ENCODE results near the gene MYO3B.
A peak's percentile ranks its signal among the peaks of the same experiment; 100 is the strongest.
"Not testable (repeated sequence)": the region's sequence is repeated elsewhere in the genome, so short reads cannot be mapped to it uniquely, and the experiment has no call there.

MYO3B gene

DNA sequence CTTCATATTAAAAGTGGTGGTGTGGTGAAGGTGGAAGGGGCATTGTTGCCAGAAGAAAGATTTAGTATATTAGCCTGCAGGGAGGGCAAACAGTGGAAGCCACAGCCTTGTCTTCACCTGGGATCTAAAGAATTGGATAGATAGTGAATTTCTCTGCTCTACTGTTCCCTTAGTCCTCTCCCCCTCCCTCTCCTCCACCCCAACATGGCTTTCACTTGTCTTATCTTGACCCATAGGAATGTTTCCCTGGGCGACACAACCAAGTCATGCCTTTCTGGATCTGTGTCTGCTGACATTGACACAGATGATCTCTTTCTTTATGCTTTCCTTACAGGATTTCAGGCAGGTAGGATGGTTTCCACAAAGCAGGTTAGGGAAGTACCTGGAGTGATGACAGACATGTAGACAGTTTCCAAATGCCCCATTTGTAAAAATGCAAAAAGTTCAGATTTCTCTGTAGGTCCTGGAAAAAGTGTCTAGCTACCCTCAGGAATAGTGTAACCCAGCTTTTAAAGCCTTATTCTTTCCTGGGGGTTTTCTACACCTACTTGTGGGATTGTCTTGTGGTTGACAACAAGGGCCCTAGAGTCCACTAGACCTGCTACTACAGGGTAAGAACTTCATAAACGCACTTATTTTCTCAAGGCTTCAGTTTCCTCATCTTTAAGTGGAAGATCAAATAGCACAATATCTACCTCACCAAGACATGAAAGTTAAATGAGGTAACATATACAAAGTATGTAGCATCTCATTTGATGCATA lies 353.0 kb downstream of the MYO3B start:
- DNase-seq, result no peak

DNA sequence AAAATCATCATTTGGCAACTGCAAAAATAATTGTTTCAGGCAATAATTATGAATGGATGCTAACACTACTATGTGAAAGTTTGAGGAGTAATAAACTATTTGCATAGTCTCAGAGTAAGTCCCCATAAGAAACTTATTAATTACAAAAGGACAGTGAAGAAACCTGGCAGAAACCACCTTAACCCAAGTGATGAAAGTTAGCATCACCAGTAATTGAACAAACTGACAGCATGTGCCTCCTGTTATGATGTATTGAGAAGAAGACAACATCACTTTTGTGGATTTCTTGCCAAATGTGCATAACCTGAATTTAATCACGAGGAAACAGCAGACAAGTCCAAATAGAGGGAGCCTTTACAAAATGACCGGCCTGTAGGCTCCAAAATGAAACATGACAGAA lies 353.9 kb downstream of the MYO3B start:
- no peak for DNase-seq

DNA sequence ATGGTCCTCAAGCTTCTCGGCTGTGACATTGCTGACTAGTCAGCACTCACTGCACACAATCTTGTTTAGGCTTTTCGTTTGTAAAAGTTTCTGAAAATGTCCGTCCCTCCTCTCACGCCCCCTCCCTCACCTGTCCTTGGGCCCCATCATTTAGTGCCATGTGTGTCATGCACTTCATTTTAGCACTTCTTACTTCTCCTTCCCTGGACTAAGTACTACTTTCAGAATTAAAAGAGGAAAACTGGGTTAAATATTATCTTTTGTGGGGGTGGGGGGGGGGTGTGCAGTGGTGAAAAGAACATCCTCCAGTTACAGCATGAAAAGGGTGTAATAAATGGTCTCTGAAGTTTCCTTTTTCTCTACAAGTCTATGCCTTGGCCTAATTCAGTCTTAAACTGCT lies 355.2 kb downstream of the MYO3B start:
- no peak for DNase-seq

DNA sequence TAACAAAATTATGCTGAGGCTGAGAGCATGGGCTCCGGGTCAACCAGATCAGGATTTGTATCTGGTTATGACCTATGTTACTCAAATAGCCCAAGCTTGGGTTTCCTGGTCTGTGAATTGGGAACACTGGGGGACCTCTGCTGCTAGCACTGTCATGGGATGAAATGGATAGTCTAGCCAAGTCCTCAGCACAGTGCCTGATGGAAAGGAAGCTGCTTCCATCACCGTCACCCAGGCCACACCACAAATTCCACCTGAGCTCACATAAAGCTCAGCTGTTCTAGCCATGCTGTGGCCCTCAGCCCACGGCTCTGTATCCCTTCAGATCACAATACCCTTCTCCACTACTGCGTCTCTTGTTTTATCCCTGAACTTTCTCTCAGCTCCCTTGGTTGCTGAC lies 357.6 kb downstream of the MYO3B start:
- no peak for DNase-seq

DNA sequence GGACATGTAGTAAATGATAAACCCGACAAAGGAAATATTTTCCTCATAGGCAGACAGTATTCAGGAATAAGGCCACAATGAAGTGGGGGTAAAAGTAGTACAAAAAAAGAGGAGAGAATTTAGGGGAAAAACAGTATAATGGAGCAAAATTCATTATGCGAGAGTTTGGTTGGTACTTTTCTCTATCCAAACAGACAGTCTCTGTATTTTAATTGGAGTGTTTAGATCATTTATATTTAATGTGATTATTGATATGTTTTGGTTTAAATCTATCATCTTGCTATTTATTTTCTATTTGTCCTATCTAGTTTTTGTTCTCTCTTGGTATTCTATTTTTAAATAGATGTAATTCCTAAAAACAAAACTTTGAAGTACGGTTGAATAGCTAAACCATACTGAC lies 366.9 kb downstream of the MYO3B start:
- DNase-seq, result no peak

DNA sequence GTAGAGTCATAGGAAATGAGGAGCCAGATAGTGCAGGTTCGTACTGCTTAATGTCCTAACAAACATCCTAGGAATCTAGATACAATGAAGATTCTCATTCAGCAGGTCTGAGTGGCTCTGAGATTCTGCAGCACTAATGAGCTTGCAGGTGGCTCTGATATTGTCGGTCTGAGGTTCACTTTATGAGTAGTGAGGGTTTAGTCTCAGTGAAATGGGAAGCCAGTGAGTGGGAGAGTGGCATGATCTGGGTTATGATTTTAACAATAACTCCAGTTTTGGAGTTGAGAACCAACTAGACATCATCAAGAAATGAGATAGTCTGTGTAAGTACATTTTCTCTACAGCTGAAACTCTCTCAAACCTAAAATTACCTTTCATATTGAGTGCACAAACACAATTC lies 370.4 kb downstream of the MYO3B start:
- no peak for DNase-seq

DNA sequence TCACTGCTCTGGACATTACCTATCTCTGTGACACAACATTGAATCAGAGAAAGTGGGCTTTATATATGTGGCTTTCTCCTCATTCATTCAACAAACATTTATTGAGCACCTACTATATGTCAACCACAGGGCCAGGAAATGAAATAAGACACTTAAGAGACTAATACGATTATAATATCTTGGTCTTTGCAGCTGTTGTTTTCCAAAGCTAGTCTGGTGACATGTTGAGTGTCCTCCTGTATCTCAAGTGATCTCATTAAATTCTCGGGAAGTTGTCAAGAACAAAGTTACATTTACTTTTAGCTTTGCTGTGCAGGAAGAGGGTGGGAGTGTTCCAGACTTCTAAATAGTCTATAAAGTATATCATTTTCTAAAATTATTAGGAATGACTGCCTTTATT lies 372.6 kb downstream of the MYO3B start:
- DNase-seq, result no peak

DNA sequence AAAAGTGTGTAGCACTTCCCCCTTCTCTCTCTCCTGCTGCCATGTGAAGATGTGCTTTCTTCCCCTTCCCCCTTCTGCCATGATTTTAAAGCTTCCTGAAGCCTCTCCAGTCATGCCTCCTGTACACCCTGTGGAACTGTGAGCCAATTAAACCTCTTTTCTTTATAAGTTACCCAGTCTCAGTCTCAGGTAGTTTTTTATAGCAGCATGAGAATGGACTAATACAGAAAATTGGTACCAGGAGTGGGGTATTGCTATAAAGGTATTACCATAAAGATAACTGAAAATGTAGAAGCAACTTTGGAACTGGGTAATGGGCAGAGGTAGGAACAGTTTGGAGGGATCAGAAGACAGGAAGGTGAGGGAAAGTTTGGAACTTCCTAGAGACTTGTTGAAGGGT lies 374.0 kb downstream of the MYO3B start:
- not testable (repeated sequence) for DNase-seq

DNA sequence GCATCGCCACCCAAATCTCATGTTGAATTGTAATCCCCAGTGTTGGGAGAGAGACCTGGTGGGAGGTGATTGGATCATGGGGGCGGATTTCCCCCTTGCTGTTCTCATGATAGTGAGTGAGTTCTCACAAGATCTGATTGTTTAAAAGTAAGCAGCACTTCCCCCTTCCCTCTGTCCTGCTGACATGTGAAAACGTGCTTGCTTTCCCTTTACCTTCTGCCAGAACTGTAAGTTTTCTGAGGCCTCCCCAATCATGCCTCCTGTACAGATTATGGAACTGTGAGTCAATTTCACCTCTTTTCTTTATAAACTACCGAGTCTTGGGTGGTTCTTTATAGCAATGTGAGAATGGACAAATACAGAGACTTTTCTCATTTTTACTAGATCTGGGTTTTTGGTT lies 375.8 kb downstream of the MYO3B start:
- no peak for DNase-seq

DNA sequence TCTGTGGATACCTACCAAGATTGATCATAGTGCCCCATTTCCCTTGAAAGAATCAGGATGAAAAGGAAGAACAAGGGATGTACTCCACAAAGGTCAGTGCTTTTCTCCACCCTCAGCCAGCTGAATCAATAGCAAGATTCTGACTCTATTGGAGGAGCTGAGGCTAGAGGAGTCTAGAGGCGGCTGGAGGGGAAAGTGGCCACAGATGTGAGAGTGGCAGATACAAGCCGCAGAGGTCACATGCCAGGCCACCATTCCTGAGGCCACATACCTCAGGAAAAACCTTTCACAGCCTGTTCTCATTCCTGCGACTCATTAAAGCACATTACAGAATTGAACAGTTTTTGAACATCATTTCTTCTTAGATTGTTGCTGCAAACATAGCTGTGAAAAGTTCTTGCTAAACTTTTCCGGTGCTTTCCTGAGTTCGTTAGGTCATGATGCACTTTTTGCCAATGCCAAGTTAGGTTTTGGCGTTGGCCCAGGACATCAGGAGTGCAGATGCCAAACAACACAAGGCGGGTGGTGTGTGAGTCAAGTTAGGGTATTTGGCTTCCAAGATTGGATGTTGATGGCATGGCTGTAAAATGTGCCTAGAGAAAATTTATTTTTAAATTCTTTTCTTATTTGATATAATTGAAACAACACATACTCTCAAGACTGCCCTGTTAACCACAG lies 376.5 kb downstream of the MYO3B start:
- DNase-seq, result peak; percentile 10

DNA sequence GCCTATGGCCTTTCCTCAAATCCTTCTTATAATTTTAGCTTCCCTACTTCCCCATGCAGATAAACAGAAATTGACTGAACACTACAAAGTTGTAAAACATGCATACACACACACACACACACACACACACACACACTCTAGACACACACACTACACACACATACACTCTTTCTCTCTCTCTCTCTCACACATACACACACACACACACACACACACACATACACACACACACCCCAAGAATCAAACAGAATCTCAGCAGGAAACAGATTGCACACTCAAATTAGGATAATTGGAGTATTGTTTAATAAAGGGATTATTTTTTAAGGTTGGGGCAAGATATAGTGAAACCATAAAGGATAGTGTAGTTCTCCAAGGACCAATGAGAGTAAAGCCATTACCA lies 385.0 kb downstream of the MYO3B start:
- DNase-seq, result no peak

DNA sequence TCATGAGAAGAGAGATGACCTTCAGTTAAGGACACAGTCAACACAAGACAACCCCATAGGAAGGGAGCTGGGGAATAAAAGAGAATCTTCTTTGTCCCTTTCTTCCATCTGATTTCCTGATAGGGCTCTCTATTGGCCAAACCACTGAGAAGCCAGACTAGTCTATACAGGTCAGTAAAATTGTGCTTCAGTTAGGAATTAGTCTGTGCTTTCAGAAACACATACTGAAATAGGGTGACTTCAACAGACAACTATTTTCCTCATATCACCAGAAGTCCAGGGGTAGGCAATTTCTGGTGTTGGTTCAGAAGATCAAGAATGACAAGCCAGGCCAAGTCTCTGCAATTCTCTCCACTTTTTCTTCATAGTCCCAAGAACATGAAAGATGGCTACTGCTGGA lies 385.5 kb downstream of the MYO3B start:
- DNase-seq, result no peak

DNA sequence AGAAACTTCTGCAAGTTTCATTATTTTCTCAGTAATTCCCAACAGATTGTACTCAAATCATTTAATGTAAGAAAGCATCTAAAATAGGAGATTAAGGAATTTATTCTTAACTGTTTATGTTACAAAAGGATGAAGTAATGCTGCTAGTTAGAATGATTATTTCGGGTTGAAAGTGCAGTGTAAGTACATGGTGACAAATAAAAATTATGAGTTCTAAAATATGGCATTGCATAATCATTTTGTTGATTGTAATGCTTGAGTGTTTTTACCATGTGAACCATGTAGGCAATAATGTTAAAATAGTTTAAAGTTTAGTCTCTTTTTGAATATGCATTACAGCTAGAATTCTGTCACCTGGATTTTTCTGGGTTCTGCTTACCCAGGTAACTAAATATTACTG lies 388.2 kb downstream of the MYO3B start:
- no peak for DNase-seq

DNA sequence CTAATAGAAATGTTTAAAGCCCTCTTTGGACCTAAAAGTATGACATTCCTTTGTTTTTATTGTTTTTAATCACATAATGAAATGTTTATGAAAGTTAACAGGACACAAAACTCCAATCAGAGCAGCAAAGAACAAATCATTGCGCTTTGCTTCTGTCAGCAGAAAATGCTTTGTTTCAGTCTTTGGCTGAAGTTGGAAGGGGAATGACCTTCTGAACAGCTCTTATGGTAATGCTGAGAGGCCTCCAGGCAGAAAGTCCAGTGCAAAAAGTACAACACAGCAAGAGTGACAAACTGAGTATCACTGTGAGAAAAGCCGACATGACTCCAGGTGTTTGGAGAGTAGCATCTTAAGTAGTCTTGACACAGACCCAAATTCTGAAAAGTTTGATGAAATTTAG lies 389.5 kb downstream of the MYO3B start:
- DNase-seq, result no peak

DNA sequence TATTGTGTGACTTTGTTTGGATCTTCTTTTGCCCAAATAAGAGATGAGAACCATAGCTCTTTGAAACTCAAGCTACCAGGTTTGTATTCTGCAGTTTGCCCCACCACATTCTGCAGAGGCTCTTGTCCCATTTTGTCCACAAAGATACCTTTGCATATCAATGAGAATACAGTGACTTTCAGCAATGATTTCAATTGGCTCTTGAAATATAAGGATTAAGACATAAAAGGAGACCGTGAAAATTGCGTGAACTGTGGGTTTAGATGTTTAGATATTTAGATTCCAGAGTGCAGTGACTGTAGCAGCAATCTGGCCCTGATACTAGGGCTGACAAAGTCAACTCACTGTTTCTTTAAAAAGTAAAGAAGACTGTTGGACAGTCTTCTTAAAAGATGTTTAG lies 390.6 kb downstream of the MYO3B start:
- DNase-seq, result no peak

DNA sequence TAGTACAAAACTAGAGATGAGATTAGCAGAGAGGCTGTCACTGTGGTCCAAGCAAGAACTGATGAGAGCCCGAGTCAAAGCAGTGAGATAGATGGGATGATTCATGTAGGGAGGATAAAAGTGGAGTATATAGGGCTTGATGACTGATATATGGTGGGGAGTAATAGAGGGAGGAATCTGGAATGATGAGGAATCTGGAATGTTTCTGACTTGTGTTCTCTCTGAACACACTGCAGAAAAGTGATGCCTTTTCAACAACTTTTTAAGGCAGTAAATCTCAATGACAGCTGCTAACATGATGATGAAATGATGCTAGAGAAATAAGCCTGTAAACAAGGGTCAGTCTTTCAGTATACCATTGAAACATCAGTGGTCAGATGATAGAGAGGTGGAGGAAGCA lies 393.7 kb downstream of the MYO3B start:
- no peak for DNase-seq

DNA sequence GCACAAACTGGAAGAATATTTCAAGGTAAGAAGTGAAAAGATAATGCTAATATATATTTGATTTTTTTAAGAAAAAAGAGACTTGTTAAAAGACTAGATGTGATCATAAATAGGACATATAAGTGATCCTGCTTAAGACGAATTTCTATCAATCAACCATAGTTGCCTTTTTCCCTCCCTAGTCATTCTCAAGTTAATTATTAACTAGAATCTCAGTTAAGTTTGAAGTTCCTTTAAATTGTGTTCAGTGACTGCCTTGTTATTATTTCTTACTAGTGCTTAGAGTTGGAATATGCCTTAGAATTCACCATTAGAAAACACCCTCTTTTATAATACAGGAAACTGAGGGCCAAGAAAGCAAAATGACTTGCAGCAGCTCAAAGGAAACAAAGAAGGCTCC lies 395.7 kb downstream of the MYO3B start:
- no peak for DNase-seq

DNA sequence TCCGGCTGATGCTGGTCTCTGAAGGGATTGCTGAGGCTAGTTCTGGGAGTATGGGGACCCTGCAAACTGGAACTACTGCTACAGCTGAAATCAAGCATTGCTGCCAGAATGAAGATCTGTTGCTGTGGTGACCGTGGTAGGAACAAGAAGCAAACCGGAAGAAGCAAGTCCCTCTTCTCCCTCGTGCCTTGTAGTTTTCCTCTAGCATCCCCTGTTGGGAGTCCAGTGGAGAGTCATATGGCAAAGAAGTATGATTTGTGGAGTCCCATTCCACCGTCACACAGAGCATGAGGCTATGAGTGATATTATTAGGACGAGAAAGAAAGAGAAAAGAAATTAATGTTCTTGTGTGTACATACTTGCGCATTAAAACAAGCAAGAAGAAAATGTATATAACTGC lies 398.3 kb downstream of the MYO3B start:
- no peak for DNase-seq

DNA sequence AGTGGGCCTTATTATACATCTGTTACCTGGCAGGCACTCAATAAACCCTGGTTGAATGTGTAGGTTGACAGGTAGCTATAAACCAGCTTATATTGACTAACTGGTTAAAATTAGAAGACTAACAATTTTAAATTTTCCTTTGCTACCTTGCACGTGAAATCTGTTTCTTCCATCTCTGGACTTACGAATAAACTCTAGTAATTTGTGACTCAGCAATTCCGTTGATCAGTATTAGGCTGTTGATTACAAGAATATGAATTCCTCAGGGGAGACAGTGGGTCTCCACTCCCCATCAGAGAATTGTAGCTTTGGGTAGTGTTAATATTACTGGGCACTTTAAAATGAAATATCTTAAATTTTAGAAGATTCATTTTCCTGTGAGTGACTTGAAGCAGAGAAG lies 399.4 kb downstream of the MYO3B start:
- DNase-seq, result no peak

DNA sequence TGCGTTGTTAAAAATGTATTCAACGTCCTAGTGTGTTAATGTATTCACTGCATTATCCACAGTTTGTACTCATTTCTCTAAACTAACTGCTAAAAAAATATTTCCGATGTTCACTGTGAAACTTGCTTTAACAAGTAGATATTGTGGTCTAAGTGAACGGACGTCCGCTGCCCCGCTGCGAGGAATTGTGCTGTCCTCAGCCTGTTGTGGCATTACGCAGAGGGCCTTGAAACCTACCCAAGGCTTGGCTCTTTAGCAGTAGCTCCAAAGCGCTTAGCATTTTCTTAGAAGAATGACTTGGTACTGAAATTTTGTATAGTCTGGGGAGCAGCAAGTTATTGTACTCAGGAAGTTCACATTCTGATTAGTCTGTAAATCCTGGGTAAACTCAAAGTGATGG lies 400.7 kb downstream of the MYO3B start:
- no peak for DNase-seq

DNA sequence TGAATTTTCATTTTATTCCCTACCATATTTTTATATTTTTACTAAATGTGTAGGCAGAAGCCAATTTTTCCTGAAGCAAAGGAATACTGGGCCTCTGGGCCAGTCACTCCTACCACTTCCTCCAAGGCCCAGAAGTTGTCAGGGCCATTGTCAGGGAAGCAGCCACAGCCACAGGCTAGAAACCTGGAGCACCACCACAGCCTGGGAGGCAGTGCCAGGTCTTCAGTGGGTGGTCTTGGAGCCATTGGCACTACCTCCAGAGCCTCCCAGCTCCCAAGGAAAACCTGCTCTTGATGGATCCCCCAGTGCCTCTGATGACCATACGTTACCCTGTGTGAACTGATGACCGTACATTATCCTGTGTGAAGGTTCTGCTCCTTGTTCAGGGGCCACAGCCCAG lies 401.6 kb downstream of the MYO3B start:
- DNase-seq, result no peak

DNA sequence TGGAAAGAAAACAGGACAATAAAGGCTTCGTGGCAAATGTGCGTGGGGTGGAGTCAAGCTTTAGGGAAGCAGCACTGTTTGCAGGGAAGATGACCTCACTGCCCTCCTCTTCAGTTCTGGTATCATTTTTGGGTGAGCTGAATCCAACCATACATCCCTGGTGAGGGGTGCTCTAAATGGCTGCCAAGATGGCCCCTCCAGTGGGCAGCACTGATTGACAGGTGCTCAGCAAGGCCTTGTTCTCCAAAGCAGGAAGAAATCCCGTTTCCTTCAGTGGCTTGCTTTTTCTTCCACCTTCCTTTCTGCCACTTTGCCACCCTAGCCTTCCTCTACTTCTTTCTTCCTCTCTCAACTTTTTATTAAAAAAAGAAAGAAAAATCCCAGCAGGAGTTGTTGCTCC lies 404.4 kb downstream of the MYO3B start:
- DNase-seq, result no peak

DNA sequence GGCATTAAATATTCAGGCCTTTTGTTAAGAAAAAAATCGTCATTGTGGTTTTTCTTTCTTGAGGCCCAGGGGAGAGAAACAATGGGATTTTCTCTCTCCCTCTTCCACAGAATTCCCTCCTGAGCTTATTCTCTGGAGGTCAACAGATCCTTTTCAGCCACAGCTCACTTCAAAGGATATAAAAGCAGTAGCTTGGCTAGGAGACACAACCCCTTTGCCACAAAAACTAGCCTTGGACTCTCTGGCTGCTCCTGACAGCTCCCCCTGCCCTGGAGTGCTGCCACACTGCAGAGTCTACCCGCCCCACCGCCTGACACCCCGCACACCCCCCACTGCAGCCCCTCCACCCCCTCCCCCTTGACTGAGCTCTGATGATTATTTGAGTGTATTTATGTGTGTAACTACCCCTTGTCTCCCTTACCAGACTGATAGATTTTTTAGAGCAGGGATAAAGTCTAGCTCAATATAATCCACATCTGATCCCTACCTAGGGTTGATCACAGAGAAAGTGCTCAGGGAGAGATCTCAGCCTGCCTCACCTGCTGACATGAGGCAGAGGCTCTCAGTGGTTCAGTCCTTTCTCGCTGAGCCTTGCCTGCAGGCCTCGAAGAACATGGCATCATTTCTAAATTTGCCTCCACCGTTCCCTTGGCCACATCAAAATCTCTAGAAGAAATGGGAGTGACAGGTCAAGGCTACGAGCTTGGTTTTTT lies 405.0 kb downstream of the MYO3B start:
- no peak for DNase-seq

DNA sequence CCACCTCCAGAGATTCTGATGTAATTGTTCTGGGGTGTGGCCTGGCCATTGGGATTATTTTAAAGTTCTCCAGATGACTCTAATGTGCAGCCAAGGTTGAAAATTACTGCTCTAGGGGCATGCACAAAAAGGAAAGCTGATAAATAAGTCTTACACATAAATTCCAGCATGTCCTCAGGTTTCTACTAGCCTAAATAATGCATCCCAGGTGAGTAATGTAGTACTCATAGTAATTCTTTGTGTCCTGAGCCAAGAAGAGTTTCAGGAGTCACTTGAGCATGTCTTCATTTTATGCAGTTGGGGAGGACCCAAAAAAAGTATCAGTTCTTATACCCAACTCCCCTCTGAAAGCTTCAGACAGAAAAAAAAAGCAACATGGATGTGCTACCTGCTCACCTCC lies 407.1 kb downstream of the MYO3B start:
- no peak for DNase-seq
